Stimulated activated naive B cell treated with anti-CD40 and anti-IgM and Interleukin-4, amounts not matched to agents 10 μg/mL and 1 μg/mL and 100 μg/mL, for 72 hours (primary cell): ENCODE measurements around the gene ZNF618.

Source experiments
- ATAC-seq, 2 donors: fragments of 150-1000 bp; cut with Tn5 transposase; replicated peaks; 2 replicates each; pipeline ENCODE4 v1.10.0; 2021; ENCODE audit warnings: moderate library complexity in 1 of 2
- DNase-seq: peaks from one replicate; pipeline ENCODE4 v3.0.0; 2021
- H3K27ac Mint-ChIP-seq: one replicate; pipeline ENCODE4 v1.8.0; 2022; ENCODE audit warnings: mild to moderate bottlenecking, mixed read lengths
- H3K27me3 Mint-ChIP-seq, 2 donors: one replicate each; pipeline ENCODE4 v1.8.0; 2022; ENCODE audit warnings: mixed read lengths in 2 of 2
- H3K36me3 Mint-ChIP-seq, 2 donors: one replicate each; pipeline ENCODE4 v1.8.0; 2022; ENCODE audit warnings: mixed read lengths in 2 of 2, mild to moderate bottlenecking in 1 of 2
- H3K4me1 Mint-ChIP-seq, 2 donors: one replicate each; pipeline ENCODE4 v1.8.0; 2022; ENCODE audit warnings: mixed read lengths in 2 of 2, mild to moderate bottlenecking in 1 of 2
- H3K4me3 Mint-ChIP-seq, 2 donors: one replicate each; pipeline ENCODE4 v1.8.0; 2022; ENCODE audit warnings: mild to moderate bottlenecking in 2 of 2, mixed read lengths in 2 of 2, moderate library complexity in 1 of 2
- H3K9me3 Mint-ChIP-seq, 2 donors: one replicate each; pipeline ENCODE4 v1.8.0; 2022; ENCODE audit warnings: mixed read lengths in 2 of 2, mild to moderate bottlenecking in 1 of 2

The ZNF618 gene

GRCh38 chr9:114069476-114070187 lies 193.5 kb downstream of the ZNF618 start:
- DNase-seq (no peak), ATAC-seq (no peak)
- Mint-ChIP-seq H3K27ac (no peak overlapping the region), H3K9me3 (peaks cover 0 to 4% of the 10 kb centered on the region in 2 donors), H3K36me3 (no peaks in the 10 kb centered on the region), H3K4me1 (no peaks in the 10 kb centered on the region), H3K27me3 (peaks cover 0 to 6% of the 10 kb centered on the region in 2 donors), H3K4me3 (no peak overlapping the region)

- Mint-ChIP-seq H3K4me3 (no peak overlapping the region), H3K27me3 (peaks cover 2 to 12% of the 10 kb centered on the region in 2 donors), H3K9me3 (peaks cover 0 to 4% of the 10 kb centered on the region in 2 donors), H3K36me3 (no peaks in the 10 kb centered on the region), H3K27ac (no peak overlapping the region), H3K4me1 (no peaks in the 10 kb centered on the region)
- DNase-seq (no peak), ATAC-seq (no peak)
These were observed 194.3 kb downstream of the ZNF618 start for GRCh38 chr9:114070188-114071103.

GRCh38 chr9:114071197-114071795 lies 195.2 kb downstream of the ZNF618 start:
- Mint-ChIP-seq H3K4me1 (no peaks in the 10 kb centered on the region), H3K27ac (no peak overlapping the region), H3K27me3 (peaks cover 10 to 20% of the 10 kb centered on the region in 2 donors), H3K4me3 (no peak overlapping the region), H3K36me3 (no peaks in the 10 kb centered on the region), H3K9me3 (peaks cover 0 to 4% of the 10 kb centered on the region in 2 donors)
- ATAC-seq (no peak), DNase-seq (no peak)

GRCh38 chr9:114072184-114073140 lies 196.4 kb downstream of the ZNF618 start:
- no peak for ATAC-seq
- H3K4me3 Mint-ChIP-seq = no peak overlapping the region
- H3K36me3 Mint-ChIP-seq = no peaks in the 10 kb centered on the region
- H3K27me3 Mint-ChIP-seq = peaks cover 22 to 31% of the 10 kb centered on the region in 2 donors
- no peaks in the 10 kb centered on the region for H3K4me1 Mint-ChIP-seq
- no peak for DNase-seq
- H3K27ac Mint-ChIP-seq = no peak overlapping the region
- peaks cover 0 to 4% of the 10 kb centered on the region in 2 donors for H3K9me3 Mint-ChIP-seq

GRCh38 chr9:114075602-114076001 lies 199.5 kb downstream of the ZNF618 start:
- peaks cover 0 to 4% of the 10 kb centered on the region in 2 donors for H3K9me3 Mint-ChIP-seq

GRCh38 chr9:114076237-114077161 lies 200.4 kb downstream of the ZNF618 start:
- H3K27ac Mint-ChIP-seq = no peak overlapping the region
- no peaks in the 10 kb centered on the region for H3K36me3 Mint-ChIP-seq
- H3K4me1 Mint-ChIP-seq = no peaks in the 10 kb centered on the region
- H3K9me3 Mint-ChIP-seq = no peaks in the 10 kb centered on the region
- peaks cover 23 to 31% of the 10 kb centered on the region in 2 donors for H3K27me3 Mint-ChIP-seq
- ATAC-seq (no peak), DNase-seq (no peak)
- no peak overlapping the region for H3K4me3 Mint-ChIP-seq

More at GRCh38 chr9:114075602-114076001, 199.5 kb downstream of the ZNF618 start:
- ATAC-seq = no peak
- no peaks in the 10 kb centered on the region for H3K4me1 Mint-ChIP-seq
- H3K36me3 Mint-ChIP-seq = no peaks in the 10 kb centered on the region
- no peak for DNase-seq
- no peak overlapping the region for H3K4me3 Mint-ChIP-seq
- H3K27me3 Mint-ChIP-seq = peaks cover 23 to 31% of the 10 kb centered on the region in 2 donors
- no peak overlapping the region for H3K27ac Mint-ChIP-seq

- no peak overlapping the region for H3K4me3 Mint-ChIP-seq
These were observed 201.2 kb downstream of the ZNF618 start for GRCh38 chr9:114077162-114077837.

GRCh38 chr9:114078021-114078780 lies 202.1 kb downstream of the ZNF618 start, which contains the start of gene AMBP:
Gene AMBP, minus strand, starts transcription at chr9:114078300. Its CDS starts 91 bp downstream, at chr9:114078209.
- H3K4me1 Mint-ChIP-seq = peaks cover 0 to 1% of the 10 kb centered on the region in 2 donors
- H3K36me3 Mint-ChIP-seq = no peaks in the 10 kb centered on the region
- H3K27me3 Mint-ChIP-seq = peaks cover 23 to 31% of the 10 kb centered on the region in 2 donors
- no peak for ATAC-seq
- H3K4me3 Mint-ChIP-seq = no peak within 1 kb of the TSS
- DNase-seq = no peak
- H3K9me3 Mint-ChIP-seq = no peaks in the 10 kb centered on the region
- no peak within 1 kb of the TSS for H3K27ac Mint-ChIP-seq

More at GRCh38 chr9:114077162-114077837, 201.2 kb downstream of the ZNF618 start:
- Mint-ChIP-seq H3K27me3 (peaks cover 23 to 31% of the 10 kb centered on the region in 2 donors), H3K27ac (no peak overlapping the region), H3K9me3 (no peaks in the 10 kb centered on the region), H3K4me1 (no peaks in the 10 kb centered on the region), H3K36me3 (no peaks in the 10 kb centered on the region)
- DNase-seq (no peak), ATAC-seq (no peak)

- DNase-seq (no peak), ATAC-seq (no peak)
- H3K27ac Mint-ChIP-seq = no peak overlapping the region
- no peaks in the 10 kb centered on the region for H3K9me3 Mint-ChIP-seq
- H3K4me1 Mint-ChIP-seq = peaks cover 0 to 1% of the 10 kb centered on the region in 2 donors
- peaks cover 23 to 31% of the 10 kb centered on the region in 2 donors for H3K27me3 Mint-ChIP-seq
- no peaks in the 10 kb centered on the region for H3K36me3 Mint-ChIP-seq
- H3K4me3 Mint-ChIP-seq = no peak overlapping the region
These were observed 202.7 kb downstream of the ZNF618 start for GRCh38 chr9:114078781-114079156.

GRCh38 chr9:114080195-114080772 lies 204.2 kb downstream of the ZNF618 start:
- Mint-ChIP-seq H3K27ac (no peak overlapping the region), H3K4me3 (no peak overlapping the region), H3K36me3 (no peaks in the 10 kb centered on the region), H3K4me1 (peaks cover 0 to 1% of the 10 kb centered on the region in 2 donors), H3K27me3 (peaks cover 21 to 23% of the 10 kb centered on the region in 2 donors), H3K9me3 (no peaks in the 10 kb centered on the region)
- no peak for DNase-seq
- ATAC-seq = no peak

GRCh38 chr9:114080773-114081440 lies 204.8 kb downstream of the ZNF618 start:
- Mint-ChIP-seq H3K27me3 (peaks cover 15 to 16% of the 10 kb centered on the region in 2 donors), H3K36me3 (no peaks in the 10 kb centered on the region), H3K4me3 (no peak overlapping the region), H3K9me3 (no peaks in the 10 kb centered on the region), H3K4me1 (peaks cover 0 to 1% of the 10 kb centered on the region in 2 donors), H3K27ac (no peak overlapping the region)
- ATAC-seq = no peak
- DNase-seq = no peak
